Heart right ventricle (tissue), 16 donors: ENCODE data around the gene FHIT. TPM values are rescaled to one million over a fixed set of nuclear protein-coding genes. Genes with fewer than 3 reads are reported as not detected.

Source experiments
- ATAC-seq, 8 donors: fragments of 200-7000 bp; cut with Tn5 transposase; one replicate each; pipeline ENCODE4 v1.9.1; 2020; ENCODE audit warnings: mild to moderate bottlenecking in 8 of 8, moderate library complexity in 8 of 8, moderate number of reproducible peaks in 1 of 8
- DNase-seq, 2 donors: peaks; one replicate each; pipeline ENCODE4 v3.0.0-alpha.2; 2020
- H3K27ac ChIP-seq, 10 donors: fragments of 200-600 bp; sonication (generic) in 2 of 10; one replicate each; pipeline versions ENCODE4 v1.5.0 to v1.8.0; 2020 to 2022; ENCODE audit warnings: mild to moderate bottlenecking in 3 of 10
- H3K27me3 ChIP-seq, 7 donors: fragments of 200-600 bp; one replicate each; pipeline ENCODE4 v1.8.0; 2021 to 2022; ENCODE audit warnings: mild to moderate bottlenecking in 2 of 7
- H3K36me3 ChIP-seq, 9 donors: fragments of 200-600 bp; sonication (generic) in 1 of 9; one replicate each; pipeline versions ENCODE4 v1.5.0 to v1.8.0; 2020 to 2022; ENCODE audit warnings: mild to moderate bottlenecking in 2 of 9
- H3K4me1 ChIP-seq, 9 donors: fragments of 200-600 bp; sonication (generic) in 1 of 9; one replicate each; pipeline versions ENCODE4 v1.5.0 to v1.8.0; 2020 to 2022; ENCODE audit warnings: mild to moderate bottlenecking in 4 of 9
- H3K4me3 ChIP-seq, 10 donors: fragments of 200-600 bp; sonication (generic) in 2 of 10; one replicate each; pipeline versions ENCODE4 v1.5.0 to v1.8.0; 2020 to 2022; ENCODE audit warnings: mild to moderate bottlenecking in 7 of 10, moderate library complexity in 2 of 10
- H3K9me3 ChIP-seq, 11 donors: fragments of 200-600 bp in 10 of 11; sonication (generic) in 2 of 11; one replicate each; pipeline versions ENCODE4 v1.5.0 to v1.8.0; 2013 to 2022; ENCODE audit warnings: mild to moderate bottlenecking in 2 of 11, control low read depth in 1 of 11, moderate library complexity in 1 of 11
- WGBS, 2 donors: extraction: QIAGEN DNeasy Blood & Tissue Kit; methylation state at CpG; one replicate each; pipeline ENCODE4 v1.1.7; 2013; ENCODE audit warnings: inconsistent platforms in 1 of 2; 5-methylcytosine and 5-hydroxymethylcytosine counted together
- intact Hi-C, 10 donors: fragments of 100-400 bp; cut with DNase I; formaldehyde crosslinking; loops; one replicate each; pipeline versions ENCODE4 v1.11.1 to v1.14.2; 2022
- polyA plus RNA-seq, 2 donors: library from polyadenylated mRNA; stranded (reverse); fragments of 200-250 nt; gene quantifications; one replicate each; pipeline ENCODE4 v1.2.3, GENCODE V29; 2013
- total RNA-seq, 10 donors: library from RNA; stranded (reverse); fragmentation: NEBNext Ultra II Directional in 3 of 10; extraction: Animal tissue kit (Norgen Biotek cat#: 25700) in 3 of 10; gene quantifications; one replicate each; pipeline versions ENCODE4 v1.2.1 to v1.2.4, GENCODE V29; 2021 to 2023
- TF ChIP-seq, protein P1 (sequence below), 9 donors: fragments of 200-600 bp; sonication (generic) in 2 of 9; IDR thresholded peaks; one replicate each; pipeline versions ENCODE4 v1.5.0 to v1.8.0; 2021 to 2022; ENCODE audit warnings: antibody characterized with exemption in 9 of 9, mild to moderate bottlenecking in 5 of 9, moderate library complexity in 1 of 9
- donor health status: Arrhythmogenic right ventricular cardiomyopathy.
- donor health status: ischemic (EF 13 %, LVEDD 7.1; RV severe dilation, severe dysfunction).
- donor health status: healthy with polysubstance abuse.
- donor health status: DM: no; HTN: yes; CAD: no.
- donor health status: DM: no; HTN: no; CAD: no.
- donor health status: ischemic (EF 25% LVEDD 6.9; RV normal size, moderate dysfunction).
- donor health status: ischemic (EF 25% LVEDD 5.7; RV mildly dilated, moderate dysfunction).
- donor health status: healthy.
- donor health status: DM: yes; HTN: yes; CAD: no.
- donor health status: Ischemic cardiomyopathy.
- donor health status: ischemic (EF 35%, LVEDD 5.7; RV mildly dilated, moderate dysfunction).
- donor health status: nonischemic (EF 11% LVEDD 7.7; RV severe dilation, severe dysfunction).
- donor health status: DM: yes; HTN: yes; CAD: no.
- donor health status: PGD.
- donor health status: ischemic (EF 29% LVEDD 5.4; RV normal size, mild dysfunction).
- donor health status: nonischemic (EF 23%, LVEDD 6.1; RV moderate dilation, normal function).

Gene FHIT
- total and polyA plus RNA-seq, 12 donors = 4.7 to 25.5 (median 18.3) TPM

DNA sequence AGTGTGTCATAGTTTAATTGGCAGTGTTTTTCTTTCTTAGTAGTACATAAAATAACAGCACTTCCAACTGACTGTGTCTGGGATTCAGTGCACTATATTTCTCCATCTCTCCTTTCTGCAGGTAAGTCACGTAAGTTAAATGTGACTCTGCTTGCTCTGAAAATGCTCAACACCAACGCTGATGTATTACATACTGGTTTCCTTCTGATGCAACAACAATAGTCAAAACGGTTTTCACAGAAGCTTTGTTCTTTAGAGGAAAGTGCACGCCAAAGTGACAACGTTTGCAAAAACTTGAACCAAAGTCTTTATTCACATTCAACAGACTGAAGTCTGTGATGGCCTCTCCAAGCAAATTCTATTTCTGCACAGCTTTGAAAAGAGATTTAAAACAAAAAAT is 1494.3 kb downstream of the FHIT start:
- TF ChIP-seq, protein P1, sequence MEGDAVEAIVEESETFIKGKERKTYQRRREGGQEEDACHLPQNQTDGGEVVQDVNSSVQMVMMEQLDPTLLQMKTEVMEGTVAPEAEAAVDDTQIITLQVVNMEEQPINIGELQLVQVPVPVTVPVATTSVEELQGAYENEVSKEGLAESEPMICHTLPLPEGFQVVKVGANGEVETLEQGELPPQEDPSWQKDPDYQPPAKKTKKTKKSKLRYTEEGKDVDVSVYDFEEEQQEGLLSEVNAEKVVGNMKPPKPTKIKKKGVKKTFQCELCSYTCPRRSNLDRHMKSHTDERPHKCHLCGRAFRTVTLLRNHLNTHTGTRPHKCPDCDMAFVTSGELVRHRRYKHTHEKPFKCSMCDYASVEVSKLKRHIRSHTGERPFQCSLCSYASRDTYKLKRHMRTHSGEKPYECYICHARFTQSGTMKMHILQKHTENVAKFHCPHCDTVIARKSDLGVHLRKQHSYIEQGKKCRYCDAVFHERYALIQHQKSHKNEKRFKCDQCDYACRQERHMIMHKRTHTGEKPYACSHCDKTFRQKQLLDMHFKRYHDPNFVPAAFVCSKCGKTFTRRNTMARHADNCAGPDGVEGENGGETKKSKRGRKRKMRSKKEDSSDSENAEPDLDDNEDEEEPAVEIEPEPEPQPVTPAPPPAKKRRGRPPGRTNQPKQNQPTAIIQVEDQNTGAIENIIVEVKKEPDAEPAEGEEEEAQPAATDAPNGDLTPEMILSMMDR (IDR thresholded peaks at IDR 0.05) = no peak
- H3K36me3 ChIP-seq = no peaks in the 10 kb centered on the region
- H3K4me3 ChIP-seq = no peak overlapping the region
- no peak for ATAC-seq
- intact Hi-C loops = no loop called here
- no peaks in the 10 kb centered on the region for H3K27me3 ChIP-seq
- no peak overlapping the region for H3K27ac ChIP-seq
- no peaks in the 10 kb centered on the region for H3K4me1 ChIP-seq
- H3K9me3 ChIP-seq = no peaks in the 10 kb centered on the region
- WGBS, 2 donors = 78 to 80% methylated on average over 5 of the region's 5 CpGs
- DNase-seq = no peak

DNA sequence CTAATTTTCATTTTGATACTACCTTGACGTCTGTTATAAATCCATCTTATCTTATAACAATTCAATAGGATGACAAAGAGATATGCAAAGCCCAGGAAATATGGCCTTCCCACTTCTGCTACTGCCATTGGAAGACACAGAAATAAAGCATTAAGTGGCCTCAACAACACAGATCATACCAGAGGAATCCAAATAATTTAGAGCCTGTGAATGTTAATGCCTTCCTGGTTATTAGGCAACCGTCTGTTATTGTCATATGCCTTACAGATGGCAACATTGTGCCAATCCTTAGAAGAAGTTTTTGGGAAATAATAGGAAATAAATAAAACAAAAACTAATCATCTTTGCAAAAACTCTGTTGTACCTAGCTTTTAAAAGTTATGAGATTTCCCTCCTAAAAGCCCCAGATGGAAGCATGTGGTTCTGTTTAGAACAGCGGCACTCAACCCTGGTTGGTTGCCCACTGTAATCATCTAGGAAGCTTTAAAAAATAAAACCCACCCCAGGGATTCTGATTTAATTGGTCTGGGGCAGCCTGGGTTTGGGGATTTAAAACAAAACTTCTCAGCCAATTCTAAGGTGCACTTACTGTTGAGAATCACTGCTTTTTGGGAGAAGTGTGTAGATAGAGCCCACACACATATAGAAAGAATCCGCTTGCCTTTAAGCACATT is 1496.7 kb downstream of the FHIT start:
- H3K4me3 ChIP-seq = no peak overlapping the region
- no peaks in the 10 kb centered on the region for H3K36me3 ChIP-seq
- H3K4me1 ChIP-seq = peaks cover 0 to 2% (median 0%) of the 10 kb centered on the region in 9 donors
- intact Hi-C loops = no loop called here
- no peaks in the 10 kb centered on the region for H3K9me3 ChIP-seq
- WGBS, 2 donors = 77 to 86% methylated on average over 4 of the region's 4 CpGs
- no peak overlapping the region for H3K27ac ChIP-seq
- TF ChIP-seq, protein P1 (IDR thresholded peaks at IDR 0.05) = no peak
- no peak for ATAC-seq
- H3K27me3 ChIP-seq = no peaks in the 10 kb centered on the region
- no peak for DNase-seq

DNA sequence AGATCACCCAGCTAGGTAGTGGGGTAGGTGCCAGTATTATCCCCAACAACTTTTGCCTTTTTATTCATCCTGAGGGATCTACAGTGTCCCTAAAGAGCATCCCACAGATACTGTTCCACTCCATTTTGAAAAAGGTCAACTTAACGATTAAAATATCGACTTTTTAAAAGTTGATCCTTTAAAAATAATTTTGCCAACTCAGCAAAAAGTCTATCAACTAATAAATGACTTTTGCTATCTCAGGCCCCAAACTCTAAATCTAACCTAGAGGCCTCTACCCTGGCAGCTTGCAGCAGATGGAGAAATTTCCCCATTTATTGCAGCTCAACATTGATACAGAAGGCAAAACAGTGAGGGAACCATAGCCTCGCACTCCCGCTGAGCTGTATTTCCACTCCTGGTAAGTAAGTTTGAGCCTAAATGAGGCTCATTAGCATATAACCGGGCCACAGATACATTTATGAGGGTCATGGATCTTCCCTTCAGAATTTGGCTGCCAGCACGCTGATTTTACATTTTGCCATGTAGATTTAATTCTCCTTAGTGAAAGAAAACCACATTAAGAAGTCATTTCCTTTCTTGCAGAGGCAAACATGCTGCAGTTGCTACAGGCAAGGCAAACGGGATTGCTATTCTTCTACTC is 1497.3 kb downstream of the FHIT start:
- intact Hi-C loops = no loop called here
- Histone ChIP-seq H3K27me3 (no peaks in the 10 kb centered on the region), H3K36me3 (no peaks in the 10 kb centered on the region), H3K27ac (no peak overlapping the region), H3K9me3 (no peaks in the 10 kb centered on the region), H3K4me1 (peaks cover 0 to 3% (median 0%) of the 10 kb centered on the region in 9 donors), H3K4me3 (no peak overlapping the region)
- TF ChIP-seq, protein P1 (IDR thresholded peaks at IDR 0.05) = no peak
- WGBS, 2 donors = 87 to 89% methylated on average over 7 of the region's 7 CpGs
- ATAC-seq (no peak), DNase-seq (no peak)

DNA sequence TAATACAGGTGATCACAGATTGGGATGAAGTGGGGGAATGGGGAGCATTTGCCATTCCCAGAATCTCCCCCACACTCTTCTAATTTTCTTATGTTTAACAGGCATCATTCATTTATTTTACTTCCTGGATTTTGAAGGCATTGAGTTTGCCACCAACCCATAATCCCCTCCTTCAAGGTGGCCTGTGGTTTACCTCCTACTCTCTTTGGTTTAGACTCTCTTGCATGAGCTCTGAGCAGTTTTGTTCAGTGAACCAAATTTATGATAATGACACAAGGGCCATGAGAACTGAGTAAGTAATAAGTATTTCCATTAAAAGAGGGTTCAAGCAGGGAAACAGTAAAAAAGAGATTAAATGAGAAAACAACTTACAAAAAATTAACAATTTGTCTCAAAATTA is 1498.3 kb downstream of the FHIT start:
- ATAC-seq = no peak
- Histone ChIP-seq H3K27ac (no peak overlapping the region), H3K4me3 (no peak overlapping the region), H3K4me1 (peaks cover 0 to 3% (median 0%) of the 10 kb centered on the region in 9 donors), H3K9me3 (no peaks in the 10 kb centered on the region), H3K36me3 (no peaks in the 10 kb centered on the region), H3K27me3 (no peaks in the 10 kb centered on the region)
- TF ChIP-seq, protein P1 (IDR thresholded peaks at IDR 0.05) = no peak
- no peak for DNase-seq
- intact Hi-C loops = no loop called here
